GM19372 (cell line): ENCODE measurements around the gene INPP5A.

Experiments
- ATAC-seq: cut with Tn5 transposase; IDR thresholded peaks from one replicate; pipeline ENCODE4 v1.9.1; 2021; ENCODE audit warnings: mild to moderate bottlenecking, low read depth, moderate library complexity; ENCODE audit not compliant: unreplicated experiment

Gene INPP5A

GRCh38 chr10:132639470-132639869 is 101.9 kb downstream of the INPP5A start:
- no peak for ATAC-seq

GRCh38 chr10:132640326-132641125 is 102.9 kb downstream of the INPP5A start:
- ATAC-seq: no peak

- ATAC-seq: no peak
These were observed 103.8 kb downstream of the INPP5A start for GRCh38 chr10:132641401-132641800.

- ATAC-seq: no peak
These were observed 104.6 kb downstream of the INPP5A start for GRCh38 chr10:132641966-132642731.

GRCh38 chr10:132642732-132643008 is 105.1 kb downstream of the INPP5A start:
- no peak for ATAC-seq

GRCh38 chr10:132643709-132644526 is 106.3 kb downstream of the INPP5A start:
- no peak for ATAC-seq

- no peak for ATAC-seq
These were observed 107.1 kb downstream of the INPP5A start for GRCh38 chr10:132644527-132645246.

GRCh38 chr10:132645247-132645530 is 107.6 kb downstream of the INPP5A start:
- ATAC-seq: no peak

GRCh38 chr10:132645630-132646442 is 108.2 kb downstream of the INPP5A start:
- ATAC-seq: no peak

- no peak for ATAC-seq
These were observed 109.0 kb downstream of the INPP5A start for GRCh38 chr10:132646443-132647097.

- no peak for ATAC-seq
These were observed 109.8 kb downstream of the INPP5A start for GRCh38 chr10:132647424-132647823.

- ATAC-seq: no peak
These were observed 110.7 kb downstream of the INPP5A start for GRCh38 chr10:132648072-132648850.

GRCh38 chr10:132648851-132649528 is 111.4 kb downstream of the INPP5A start:
- no peak for ATAC-seq

GRCh38 chr10:132649651-132650360 is 112.2 kb downstream of the INPP5A start:
- ATAC-seq: no peak

- no peak for ATAC-seq
These were observed 113.1 kb downstream of the INPP5A start for GRCh38 chr10:132650611-132651250.

- no peak for ATAC-seq
These were observed 114.0 kb downstream of the INPP5A start for GRCh38 chr10:132651511-132652029.

- no peak for ATAC-seq
These were observed 114.9 kb downstream of the INPP5A start for GRCh38 chr10:132652446-132652845.
